Testis (tissue), 2 donors: Measurements from ENCODE around the gene TPCN1.

Source experiments
- POLR2A ChIP-seq: fragments of 450-650 bp; IDR thresholded peaks from one replicate; pipeline ENCODE4 v1.6.1; 2017; ENCODE audit warnings: antibody characterized with exemption, mild to moderate bottlenecking, moderate library complexity
- TF ChIP-seq, protein P1 (sequence below), 3 experiments: fragments of 450-650 bp in 2 of 3; fragments of 200-600 bp in 1 of 3; sonication (generic) in 1 of 3; IDR thresholded peaks; one replicate each; pipeline ENCODE4 v1.5.1; 2016 to 2019; ENCODE audit warnings: antibody characterized with exemption in 3 of 3, mild to moderate bottlenecking in 2 of 3, moderate library complexity in 1 of 3

DNA sequence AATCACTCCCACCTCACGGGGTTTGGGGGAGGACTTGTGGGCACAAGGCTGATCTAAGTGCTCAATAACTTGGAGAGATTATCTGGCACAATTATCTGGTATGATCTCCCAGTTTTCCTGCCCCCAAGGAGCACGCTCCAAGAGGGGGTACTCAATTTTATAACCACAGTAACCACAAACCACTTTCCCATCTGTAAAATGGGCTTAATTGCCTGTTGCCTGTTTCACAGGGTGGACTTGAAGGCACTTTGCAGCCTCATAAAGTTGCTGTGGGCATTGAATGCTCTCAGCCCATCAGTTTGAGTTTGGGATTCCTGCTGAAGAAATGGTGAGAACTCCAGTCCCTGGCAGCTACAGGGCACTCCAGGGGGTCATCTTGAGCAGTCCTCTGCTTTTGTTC lies 109.2 kb downstream of the TPCN1 start:
- TF ChIP-seq, protein P1, sequence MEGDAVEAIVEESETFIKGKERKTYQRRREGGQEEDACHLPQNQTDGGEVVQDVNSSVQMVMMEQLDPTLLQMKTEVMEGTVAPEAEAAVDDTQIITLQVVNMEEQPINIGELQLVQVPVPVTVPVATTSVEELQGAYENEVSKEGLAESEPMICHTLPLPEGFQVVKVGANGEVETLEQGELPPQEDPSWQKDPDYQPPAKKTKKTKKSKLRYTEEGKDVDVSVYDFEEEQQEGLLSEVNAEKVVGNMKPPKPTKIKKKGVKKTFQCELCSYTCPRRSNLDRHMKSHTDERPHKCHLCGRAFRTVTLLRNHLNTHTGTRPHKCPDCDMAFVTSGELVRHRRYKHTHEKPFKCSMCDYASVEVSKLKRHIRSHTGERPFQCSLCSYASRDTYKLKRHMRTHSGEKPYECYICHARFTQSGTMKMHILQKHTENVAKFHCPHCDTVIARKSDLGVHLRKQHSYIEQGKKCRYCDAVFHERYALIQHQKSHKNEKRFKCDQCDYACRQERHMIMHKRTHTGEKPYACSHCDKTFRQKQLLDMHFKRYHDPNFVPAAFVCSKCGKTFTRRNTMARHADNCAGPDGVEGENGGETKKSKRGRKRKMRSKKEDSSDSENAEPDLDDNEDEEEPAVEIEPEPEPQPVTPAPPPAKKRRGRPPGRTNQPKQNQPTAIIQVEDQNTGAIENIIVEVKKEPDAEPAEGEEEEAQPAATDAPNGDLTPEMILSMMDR (IDR thresholded peaks at IDR 0.05): no peak
- TF ChIP-seq POLR2A: no peak
